Measurements from ENCODE around the gene CDH3. TPM values are rescaled to one million over a fixed set of nuclear protein-coding genes. Genes with fewer than 3 reads are reported as not detected.

Gene CDH3
- total and polyA plus RNA-seq, 2 of the 13 experiments (the other 11 are each of a cell fraction or from before 2014, with no cell fraction given), result 0.11 TPM; not detected in 1

GRCh38 chr16:68749432-68749831 lies 104.3 kb downstream of the CDH3 start (continued):
- peak; percentile 87; the same call in 1 of the 2 replicates for TF ChIP-seq ZNF609 (CRISPR knock-in tag; IDR thresholded peaks at IDR 0.05; ENCODE audit: borderline replicate concordance)
- peak; percentile 95 for TF ChIP-seq TBX2 (CRISPR knock-in tag; IDR thresholded peaks at IDR 0.05; ENCODE audit: borderline replicate concordance)
- no peak for TF ChIP-seq GABPA (IDR thresholded peaks at IDR 0.05; ENCODE audit: low read depth, low read length)
- 0 out of 2 replicates have a peak, but pooled peaks have one; percentile 28 for TF ChIP-seq GABPA (CRISPR knock-in tag; IDR thresholded peaks at IDR 0.05; ENCODE audit: low read depth)
- TF ChIP-seq HMG20A (CRISPR knock-in tag; IDR thresholded peaks at IDR 0.05; ENCODE audit: borderline replicate concordance), result peak; percentile 80; the same call in 1 of the 2 replicates
- TF ChIP-seq ETV6 (CRISPR knock-in tag; conservative IDR thresholded peaks at IDR 0.05), result no peak
- TF ChIP-seq BCL6 (CRISPR knock-in tag; IDR thresholded peaks at IDR 0.05), result peak; percentile 98
- no peak for TF ChIP-seq ZNF333 (CRISPR knock-in tag; IDR thresholded peaks at IDR 0.05; ENCODE audit: borderline replicate concordance)
- TF ChIP-seq ZSCAN20 (CRISPR knock-in tag; IDR thresholded peaks at IDR 0.05; ENCODE audit: borderline replicate concordance), result no peak
- TF ChIP-seq ZNF607 (CRISPR knock-in tag; IDR thresholded peaks at IDR 0.05; ENCODE audit: borderline replicate concordance), result no peak
- no peak for TF ChIP-seq ZNF577 (CRISPR knock-in tag; IDR thresholded peaks at IDR 0.05; ENCODE audit: borderline replicate concordance, low read depth)
- no peak for TF ChIP-seq GRHL1 (CRISPR knock-in tag; conservative IDR thresholded peaks at IDR 0.05)
- TF ChIP-seq ZNF660 (CRISPR knock-in tag; IDR thresholded peaks at IDR 0.05; ENCODE audit: borderline replicate concordance, low read depth), result no peak
- no peak for TF ChIP-seq ZNF598 (CRISPR knock-in tag; IDR thresholded peaks at IDR 0.05; ENCODE audit: borderline replicate concordance)
- TF ChIP-seq SP5 (CRISPR knock-in tag; IDR thresholded peaks at IDR 0.05; ENCODE audit: borderline replicate concordance, low read depth), result peak; percentile 43; the same call in 1 of the 2 replicates
- TF ChIP-seq MXD4 (CRISPR knock-in tag; IDR thresholded peaks at IDR 0.05), result 0 out of 2 replicates have a peak, but pooled peaks have one; percentile 41
- peak; percentile 43; the same call in 1 of the 2 replicates for TF ChIP-seq SMC3 (IDR thresholded peaks at IDR 0.05; ENCODE audit: low read length)
- 0 out of 2 replicates have a peak, but pooled peaks have one; percentile 50 for TF ChIP-seq ZNF724P (CRISPR knock-in tag; IDR thresholded peaks at IDR 0.05; ENCODE audit: borderline replicate concordance)
- no peak for TF ChIP-seq GLMP (CRISPR knock-in tag; IDR thresholded peaks at IDR 0.05; ENCODE audit: borderline replicate concordance)
- TF ChIP-seq ZNF614 (CRISPR knock-in tag; IDR thresholded peaks at IDR 0.05; ENCODE audit: borderline replicate concordance), result peak; percentile 65; the same call in 1 of the 2 replicates
- TF ChIP-seq TERF1 (CRISPR knock-in tag; IDR thresholded peaks at IDR 0.05), result no peak
- no peak for TF ChIP-seq ZNF879 (CRISPR knock-in tag; IDR thresholded peaks at IDR 0.05)
